Epidermal melanocyte (primary cell): ENCODE measurements around the gene XPO4.
A peak's percentile ranks its signal among the peaks of the same experiment; 100 is the strongest.
"Not testable (repeated sequence)": the region's sequence is repeated elsewhere in the genome, so short reads cannot be mapped to it uniquely, and the experiment has no call there.

ENCODE experiments used
- DNase-seq: peaks from one replicate; pipeline ENCODE4 v3.0.0; 2011; ENCODE audit warnings: low spot score; ENCODE audit not compliant: insufficient read length

The XPO4 gene

DNA sequence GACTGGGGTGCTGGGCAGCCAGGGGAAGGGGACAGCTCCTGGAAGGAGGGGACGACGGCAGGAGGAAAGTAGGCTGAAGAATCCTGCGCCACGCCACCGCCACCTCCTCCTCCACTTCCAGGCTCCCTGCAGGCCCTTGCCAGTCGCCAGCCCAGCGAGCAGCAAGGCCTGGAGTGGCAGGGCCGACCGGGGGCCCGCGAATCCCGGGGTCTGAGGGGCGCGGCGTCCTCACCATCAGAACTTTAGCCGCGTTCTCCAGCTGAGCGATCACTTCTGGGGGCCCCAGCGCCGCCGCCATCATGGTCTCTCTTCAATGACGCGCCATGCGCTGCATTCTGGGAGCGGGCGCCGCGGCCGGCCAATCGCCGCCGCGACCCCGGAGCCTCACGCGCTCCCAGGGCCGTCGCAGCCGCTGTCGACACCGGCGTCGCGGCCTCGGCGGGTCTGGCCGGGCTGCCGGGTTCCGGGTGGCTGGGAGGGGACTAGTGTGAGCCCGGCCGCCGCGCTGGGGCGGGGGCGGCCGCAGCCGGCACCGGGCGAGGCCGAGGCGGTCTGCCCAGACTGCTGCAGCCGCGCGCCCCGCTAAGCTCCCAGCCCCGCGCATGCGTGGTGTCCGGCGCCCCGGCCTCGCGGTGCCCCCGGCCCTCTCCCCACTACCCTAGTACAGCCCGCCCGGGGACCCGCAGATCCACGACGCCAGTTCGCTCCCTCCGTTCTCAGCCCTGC is at the start of gene XPO4:
TSS of gene XPO4 (minus strand) at position 309 of the 726 bp plus-strand sequence. CDS start at position 301, 8 bp downstream.
- DNase-seq = peak; percentile 85

DNA sequence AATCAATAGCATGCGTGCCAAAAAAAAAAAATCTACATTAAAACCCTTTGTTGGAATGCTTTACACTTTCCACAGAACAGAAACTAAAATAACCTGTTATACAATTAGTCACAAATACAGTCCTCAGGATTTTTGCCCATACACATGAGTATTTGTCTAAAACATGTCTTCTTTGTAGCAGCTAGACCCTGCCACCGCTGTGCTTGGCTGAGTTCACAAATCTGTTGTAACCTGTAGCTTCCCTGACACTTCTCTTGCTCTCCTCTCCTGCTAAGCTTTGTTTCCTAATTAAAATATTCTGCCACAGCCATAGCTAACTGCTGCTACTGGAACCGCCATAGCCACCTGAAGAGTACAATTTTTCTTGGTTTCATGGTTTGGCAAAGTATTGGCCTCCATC is 45.5 kb upstream of the XPO4 start:
- DNase-seq = not testable (repeated sequence)

DNA sequence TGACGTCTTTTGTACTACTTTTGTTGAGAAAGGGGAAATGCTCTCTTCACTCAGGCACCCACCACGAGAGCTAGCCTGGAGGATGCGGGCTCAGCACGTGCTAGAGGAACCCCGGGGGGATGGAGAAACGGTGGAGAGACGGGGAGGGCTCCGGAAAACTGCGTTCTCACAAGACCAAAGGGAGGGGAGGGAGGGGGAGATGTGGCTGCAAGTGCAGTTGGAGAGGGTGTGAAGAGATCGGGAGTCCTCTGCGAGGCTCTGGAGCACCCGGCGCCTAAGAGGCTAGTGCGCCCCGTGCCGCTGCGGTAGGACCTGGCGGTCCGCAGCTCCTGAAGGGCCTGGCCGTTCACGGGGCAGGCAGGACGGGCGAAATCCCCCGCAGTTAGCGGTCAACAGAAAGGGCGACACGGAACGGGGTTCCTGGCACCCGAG is 43.4 kb upstream of the XPO4 start:
- no peak for DNase-seq

DNA sequence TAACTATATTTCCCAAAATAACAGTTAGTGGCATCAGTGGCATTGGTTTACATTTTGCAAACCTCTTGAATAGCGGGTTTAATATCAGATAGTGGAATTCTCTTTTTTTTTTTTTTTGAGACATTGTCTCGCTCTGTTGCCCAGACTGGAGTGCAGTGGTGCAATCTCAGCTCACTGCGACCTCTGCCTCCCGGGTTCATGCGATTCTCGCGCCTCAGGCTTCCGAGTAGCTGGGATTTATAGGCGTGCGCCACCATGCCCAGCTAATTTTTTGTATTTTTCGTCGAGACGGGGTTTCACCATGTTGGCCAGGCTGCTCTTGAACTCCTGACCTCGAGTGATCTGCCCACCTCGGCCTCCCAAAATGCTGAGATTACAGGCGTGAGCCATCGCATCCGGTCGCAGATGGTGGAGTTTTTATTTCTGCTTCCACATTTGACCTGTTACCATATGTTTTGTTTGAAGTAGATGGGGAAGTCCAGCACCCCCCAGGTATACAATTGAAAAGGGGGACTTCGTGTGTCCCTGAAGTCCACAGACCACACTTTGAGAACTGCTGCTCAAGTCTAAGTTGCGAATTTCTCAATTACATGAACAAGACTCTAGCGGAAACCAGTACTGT is 40.5 kb upstream of the XPO4 start:
- DNase-seq = no peak

DNA sequence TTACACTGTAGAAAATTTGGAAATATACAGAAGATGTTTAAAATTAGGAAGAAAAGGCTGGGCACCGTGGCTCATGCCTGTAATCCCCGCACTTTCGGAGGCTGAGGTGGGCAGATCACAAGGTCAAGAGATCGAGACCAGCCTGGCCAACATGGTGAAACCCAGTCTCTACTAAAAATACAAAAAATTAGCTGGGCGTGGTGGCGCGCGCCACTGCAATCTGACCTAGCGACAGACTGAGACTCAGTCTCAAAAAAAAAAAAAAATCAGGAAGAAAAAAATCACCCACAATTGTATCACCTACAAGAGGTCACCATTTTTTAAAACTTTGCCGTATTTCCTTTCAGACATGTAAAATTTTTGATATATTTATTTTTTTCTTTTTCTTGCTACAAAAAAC is 38.0 kb upstream of the XPO4 start:
- DNase-seq = not testable (repeated sequence)

DNA sequence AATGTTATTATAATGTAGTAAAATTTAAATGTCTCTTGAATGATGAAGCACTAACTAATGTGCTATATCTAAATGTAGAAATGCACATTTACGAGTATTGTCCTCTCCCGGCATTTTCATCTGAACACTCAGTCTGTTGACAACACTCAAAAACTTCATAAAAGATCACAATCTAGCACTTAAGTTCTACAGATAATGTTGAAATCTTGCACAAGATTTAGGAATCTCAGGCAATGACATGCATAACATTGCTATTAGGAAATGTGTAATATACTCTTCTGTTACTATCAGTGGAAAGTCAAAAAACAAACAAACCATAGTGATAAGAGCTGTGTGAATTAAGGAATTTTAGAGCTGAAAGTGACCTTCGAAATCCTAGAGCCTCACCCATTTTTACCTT is 37.5 kb upstream of the XPO4 start:
- no peak for DNase-seq

DNA sequence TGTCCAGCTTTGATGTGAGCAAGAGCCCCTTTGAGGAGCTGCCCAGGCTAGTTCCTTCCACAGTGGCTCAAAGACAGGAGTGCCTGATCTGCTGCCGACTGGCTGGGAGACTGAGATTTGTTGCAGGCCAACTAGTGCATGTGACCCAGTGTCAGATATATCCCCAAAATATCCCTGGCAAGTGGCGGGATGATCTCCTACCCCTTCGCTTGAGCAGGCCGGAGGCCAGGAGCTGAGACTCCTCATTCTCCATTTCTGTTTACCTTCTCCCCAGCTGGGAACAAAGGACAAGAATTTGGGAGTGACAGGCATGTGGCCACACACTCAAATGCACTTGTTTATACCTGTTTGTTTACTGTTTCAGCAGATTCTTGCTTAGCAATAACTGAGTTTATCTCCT is 37.1 kb upstream of the XPO4 start:
- DNase-seq = no peak

DNA sequence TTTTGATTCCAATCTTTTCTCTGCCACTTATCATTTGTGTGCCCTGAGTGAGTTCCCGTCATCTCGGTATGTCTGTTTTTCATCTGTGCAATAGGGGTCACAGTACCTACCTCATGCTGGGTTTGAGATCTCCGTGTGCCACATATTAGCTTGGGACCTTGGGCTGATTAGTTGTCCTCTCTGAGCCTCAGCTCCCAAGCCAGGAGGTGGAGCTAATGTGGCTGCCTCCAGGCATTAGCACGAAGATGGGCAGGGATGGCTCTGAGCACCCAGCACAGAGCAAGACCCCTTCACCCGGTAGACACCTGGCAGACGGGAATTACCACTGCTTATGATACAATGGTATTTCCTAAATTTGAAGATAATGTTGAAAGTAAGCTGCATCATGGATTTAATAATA is 35.8 kb upstream of the XPO4 start:
- DNase-seq = no peak

DNA sequence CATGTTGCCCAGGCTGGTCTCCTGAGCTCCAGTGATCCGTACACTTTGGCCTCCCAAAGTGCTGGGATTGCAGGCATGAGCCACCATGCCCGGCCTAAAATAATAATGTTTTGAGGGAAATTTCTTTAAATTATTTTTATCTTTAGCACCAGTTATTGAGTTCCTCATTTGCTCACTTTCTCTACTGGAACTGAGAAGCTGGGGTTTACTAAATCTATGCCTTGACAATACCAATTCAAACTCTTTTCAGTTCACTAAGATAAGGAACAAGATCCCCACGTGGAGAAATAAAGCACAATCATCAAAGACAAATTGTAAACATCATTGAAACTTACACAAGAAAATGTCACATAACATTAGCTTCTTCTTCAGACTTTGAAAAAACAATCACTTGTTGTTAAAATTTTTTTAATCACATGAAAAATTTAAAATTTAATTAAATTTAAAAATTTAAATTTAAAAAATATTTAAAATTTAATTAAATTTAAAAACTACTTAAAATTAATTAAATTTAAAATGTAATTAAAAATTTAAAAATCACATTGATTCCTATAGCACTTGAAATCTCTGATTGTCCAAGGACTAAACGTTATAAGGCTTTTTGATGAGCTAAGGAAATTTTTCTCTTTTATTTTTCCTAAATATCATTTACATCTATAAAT is 25.2 kb upstream of the XPO4 start:
- no peak for DNase-seq

DNA sequence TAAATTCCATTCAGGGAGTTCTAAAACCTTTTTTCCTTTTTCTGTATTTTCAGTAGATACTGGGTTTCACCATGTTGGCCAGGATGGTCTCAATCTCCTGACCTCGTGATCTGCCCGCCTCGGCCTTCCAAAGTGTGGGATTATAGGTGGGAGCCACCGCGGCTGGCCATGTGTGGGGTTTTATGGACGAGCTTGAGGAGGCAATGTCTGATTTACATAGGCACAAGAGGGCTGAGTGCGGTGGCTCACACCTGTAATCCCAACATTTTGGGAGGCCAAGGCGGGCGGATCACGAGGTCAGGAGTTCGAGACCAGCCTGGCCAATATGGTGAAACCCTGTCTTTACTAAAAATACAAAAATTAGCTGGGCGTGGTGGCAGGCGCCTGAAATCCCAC is 22.8 kb upstream of the XPO4 start:
- not testable (repeated sequence) for DNase-seq

DNA sequence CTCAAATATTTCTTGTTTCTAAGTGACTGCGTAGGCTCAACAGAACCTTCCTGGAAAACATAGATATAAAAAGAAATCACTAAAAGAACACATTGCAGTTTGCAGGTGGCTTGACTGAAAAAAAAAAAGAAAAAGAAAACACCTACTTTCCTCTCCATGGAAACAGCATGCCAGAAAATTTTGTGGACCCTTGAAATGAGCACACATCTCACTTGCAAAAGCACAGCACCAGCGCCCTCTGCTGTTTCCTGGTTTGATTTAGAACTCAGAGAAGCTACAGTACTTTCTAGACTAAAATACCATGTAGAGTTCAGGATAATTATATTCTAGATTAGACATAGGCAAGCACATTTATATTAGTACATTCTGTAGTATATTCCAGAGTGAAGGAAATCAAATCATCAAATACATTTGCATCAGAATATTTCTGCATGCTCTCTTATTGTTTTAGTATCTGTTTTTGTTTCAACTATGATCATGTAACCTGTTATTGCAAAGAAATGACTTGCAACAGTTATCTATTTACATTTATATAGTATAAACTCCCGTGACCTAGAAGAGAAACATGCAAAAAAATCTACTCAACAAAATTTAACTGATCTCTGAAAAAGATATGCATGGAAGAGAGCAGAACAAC is 22.3 kb upstream of the XPO4 start:
- no peak for DNase-seq

DNA sequence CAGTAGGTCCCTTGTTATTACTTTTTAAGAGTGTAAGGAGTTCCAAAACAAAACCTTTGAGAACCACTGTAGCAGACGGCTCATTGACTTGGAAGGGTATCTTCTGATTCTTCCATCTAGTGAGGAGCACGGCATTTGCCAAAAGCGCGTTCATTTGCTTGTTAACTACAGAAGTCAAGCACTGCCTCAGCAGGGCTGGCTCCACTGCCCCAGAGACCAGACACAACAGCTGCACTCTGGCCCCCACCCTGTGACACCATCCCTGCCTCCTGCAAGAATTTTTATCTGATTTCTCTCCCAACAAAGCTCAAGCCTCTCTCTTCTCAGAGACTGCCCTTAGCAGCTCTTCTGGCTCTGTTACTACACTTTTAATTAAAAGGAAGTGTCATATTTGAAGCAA is 20.7 kb upstream of the XPO4 start:
- no peak for DNase-seq

DNA sequence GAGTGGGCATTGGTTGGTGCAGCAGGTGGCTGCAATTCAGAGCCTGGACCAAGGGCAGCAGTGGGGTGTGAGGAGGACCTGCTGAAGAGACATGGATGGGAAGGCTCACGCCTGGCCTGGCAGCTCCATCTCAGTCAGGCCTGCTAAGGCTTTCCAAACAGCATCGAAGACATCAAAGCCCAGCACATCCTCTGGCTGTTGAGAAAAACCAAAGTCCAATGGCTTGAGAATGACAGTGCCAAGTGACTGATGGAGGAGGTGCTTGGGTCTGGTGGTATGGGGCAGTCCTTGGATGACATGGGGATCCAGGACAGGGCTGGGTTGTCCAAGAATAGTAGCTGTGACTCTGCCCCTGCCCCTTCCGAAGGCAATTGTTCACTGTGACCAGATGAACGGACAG is 19.0 kb upstream of the XPO4 start:
- DNase-seq = no peak

DNA sequence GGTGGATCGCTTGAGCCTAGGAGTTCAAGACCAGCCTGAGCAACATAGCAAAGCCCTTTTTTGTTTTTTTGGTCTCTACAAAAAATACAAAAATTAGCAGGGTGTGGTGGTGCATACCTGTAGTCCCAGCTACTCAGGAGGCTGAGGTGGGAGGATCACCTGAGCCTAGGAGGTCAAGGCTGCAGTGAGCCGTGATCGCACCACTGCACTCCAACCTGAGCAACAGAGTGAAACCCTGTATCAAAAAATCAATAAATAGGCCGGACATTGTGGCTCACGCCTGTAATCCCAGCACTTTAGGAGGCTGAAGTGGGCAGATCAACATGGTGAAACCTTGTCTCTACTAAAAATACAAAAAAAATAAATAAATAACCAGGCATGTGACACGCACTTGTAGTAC is 13.1 kb upstream of the XPO4 start:
- not testable (repeated sequence) for DNase-seq

DNA sequence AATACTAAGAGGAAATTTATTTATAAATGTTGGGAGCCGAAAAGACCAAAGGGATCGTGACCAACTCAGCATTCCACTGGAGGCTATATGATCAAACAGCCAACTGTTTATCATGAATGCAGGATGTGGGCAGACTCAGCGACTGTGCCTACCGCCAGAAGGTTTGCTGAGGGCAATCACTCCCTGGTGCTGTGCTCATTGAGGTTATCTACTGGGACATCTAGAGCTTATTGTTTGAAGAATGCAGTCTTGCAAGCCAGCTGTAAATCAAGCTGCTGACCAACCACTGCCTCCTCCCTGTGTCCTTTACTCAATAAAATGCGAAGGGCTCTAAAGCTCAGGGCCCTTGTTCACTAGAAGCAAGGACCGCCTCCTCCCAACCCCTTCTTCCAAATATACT is 8.5 kb upstream of the XPO4 start:
- no peak for DNase-seq

DNA sequence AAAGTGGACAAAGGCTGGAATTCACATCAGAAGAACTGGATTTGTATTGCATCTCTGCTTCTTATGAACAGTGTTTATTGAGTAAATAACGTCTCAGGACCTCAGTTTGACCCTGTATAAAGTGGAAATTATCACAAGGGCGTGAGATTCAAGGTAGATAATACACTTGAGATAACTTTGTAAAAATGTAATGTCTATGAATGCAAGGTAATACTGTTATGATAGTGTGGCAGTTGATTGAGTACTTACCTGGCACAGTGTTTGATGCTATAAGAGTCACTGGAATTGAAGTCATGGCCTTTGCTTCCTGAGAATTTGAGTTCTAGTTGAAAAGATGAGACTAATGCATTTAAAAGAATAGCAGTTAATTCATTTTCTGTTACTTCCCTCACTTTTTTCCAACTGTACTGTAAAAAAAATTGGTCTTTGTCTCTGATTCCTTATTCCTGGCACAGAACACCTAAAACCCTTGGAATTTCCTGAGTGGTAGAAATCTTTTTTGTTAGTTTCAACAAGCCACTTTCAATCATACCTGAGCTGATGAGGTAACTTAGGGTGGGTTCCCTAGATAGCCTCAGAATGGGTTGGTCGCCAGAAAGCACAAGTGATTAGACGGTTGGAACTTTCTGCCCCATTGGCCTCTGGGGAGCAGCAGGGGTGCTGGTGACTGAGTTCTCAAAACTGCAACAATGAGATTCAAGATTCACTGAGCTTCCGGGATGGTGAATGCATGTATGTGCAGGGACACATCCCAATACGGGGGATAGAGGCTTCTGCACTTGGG is 6.4 kb upstream of the XPO4 start:
- no peak for DNase-seq

DNA sequence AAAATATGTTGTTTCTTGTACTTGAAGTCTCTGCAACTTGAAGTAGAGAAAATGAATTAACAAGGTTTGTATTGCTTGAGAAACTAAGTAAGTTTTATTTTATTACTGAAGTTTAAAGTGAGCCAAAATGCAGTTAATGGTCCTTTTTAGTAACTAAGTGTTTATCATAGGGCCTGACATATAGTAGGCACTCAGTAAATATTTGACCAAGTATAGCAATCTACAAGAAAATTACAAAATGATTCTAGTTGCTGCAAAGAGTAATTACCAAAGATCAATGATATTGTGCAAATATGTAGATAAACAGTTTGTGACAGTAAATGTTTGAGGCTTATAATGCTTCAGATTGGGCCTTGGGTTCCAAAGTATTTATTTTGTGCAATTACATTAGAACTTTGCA is 2.4 kb upstream of the XPO4 start:
- no peak for DNase-seq

DNA sequence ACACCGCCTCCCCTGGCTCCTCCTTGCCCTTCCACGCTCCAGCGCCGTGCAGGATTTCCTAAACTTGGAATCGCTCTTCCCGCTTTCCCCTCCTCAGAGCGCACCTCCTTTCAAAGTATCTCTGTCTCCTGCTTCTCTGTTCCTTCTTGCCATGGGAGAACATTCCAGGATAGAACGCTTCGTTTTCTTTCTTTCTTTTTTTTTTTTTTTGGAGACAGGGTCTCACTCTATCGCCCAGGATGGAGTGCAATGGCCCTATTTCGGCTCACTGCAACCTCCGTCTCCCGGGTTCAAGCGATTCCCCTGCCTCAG is 574 bp upstream of the XPO4 start:
- no peak for DNase-seq

DNA sequence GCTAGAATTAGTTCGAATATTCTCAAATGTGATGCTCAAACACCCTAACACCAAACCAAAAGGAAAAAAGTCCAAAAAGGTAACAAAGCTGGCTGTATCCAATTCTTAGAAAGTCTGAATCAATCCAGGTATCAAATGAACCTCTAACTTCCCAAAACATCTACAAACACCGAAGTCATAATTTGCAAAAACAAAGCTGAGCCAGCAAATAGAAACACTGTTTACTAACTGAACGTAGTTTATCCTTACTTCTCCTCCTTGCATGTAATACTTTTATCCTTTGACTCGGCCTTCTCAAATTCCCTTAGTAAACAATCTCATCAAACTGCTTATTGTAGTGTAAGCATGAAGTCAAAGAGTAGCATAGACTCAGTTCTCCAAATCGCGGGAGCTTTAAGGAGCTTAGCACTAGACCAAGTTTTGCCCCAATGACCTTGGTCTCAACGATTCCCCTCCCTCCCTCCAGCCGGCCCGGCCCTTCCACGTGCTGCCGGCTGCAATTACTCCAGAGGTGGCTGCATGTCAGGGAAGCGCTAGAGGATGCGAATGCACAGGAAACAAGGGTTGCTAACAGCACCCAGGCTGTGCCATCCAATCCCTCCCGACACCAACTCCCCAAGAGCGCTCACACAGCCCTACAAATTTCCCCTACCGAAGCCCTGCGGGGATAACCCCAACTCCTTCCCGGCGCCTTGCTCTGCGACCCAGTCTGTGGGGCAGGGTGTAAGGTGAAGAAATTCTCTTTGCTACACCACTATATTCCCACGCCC is 693 bp downstream of the XPO4 start:
- DNase-seq = no peak

DNA sequence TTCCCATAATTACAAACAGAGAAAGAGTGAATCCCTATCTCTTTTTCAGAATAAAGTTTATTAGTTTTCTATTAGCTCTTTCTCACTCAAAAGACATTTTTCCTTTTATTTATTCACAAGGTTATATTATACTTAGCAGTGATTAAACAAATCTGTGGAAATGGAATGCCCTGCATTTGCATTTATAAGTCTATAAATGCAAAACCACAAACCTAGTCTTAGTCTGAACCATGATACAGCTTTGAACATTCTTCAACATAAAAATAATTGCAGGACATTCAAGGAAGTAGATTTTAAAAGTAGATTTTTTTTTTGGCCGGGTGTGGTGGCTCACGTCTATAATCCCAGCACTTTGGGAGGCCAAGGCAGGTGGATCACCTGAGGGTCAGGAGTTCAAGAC is 8.3 kb downstream of the XPO4 start:
- DNase-seq = no peak

DNA sequence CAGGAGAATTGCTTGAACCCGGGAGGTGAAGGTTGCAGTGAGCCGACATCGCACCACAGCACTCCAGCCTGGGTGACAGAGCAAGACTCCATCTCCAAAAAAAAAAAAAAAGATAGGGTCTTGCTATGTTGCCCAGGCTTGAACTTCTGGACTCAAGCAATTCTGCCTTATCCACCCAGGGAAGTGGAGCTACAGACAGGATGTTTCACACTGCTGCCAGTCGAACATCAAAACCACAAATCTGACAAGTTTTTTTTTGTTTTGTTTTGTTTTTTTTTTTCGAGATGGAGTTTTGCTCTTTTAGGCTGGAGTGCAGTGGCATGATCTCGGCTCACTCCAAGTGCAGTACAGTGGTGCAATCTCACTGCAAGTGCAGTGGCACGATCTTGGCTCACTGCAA is 10.8 kb downstream of the XPO4 start:
- DNase-seq = no peak
